ENCODE data around the gene MAN2A2. TPM values are rescaled to one million over a fixed set of nuclear protein-coding genes. Genes with fewer than 3 reads are reported as not detected.

Gene MAN2A2
- total and polyA plus RNA-seq, 2 experiments from 2014 or later, result 11.2 to 32.7 TPM

- WGBS (ENCODE audit: low lambda C conversion rate, missing lambda C conversion rate), result 95% methylated on average over 7 of the region's 7 CpGs
- H3K36me3 ChIP-seq (replicated peaks; ENCODE audit: insufficient read depth, low read depth), result no peaks in the 10 kb centered on the region
These were observed 67.2 kb downstream of the MAN2A2 start for GRCh38 chr15:90970274-90970673.

GRCh38 chr15:90972133-90972532, 69.0 kb downstream of the MAN2A2 start:
- H4K20me1 ChIP-seq (ENCODE audit: insufficient read depth, poor library complexity, severe bottlenecking), result no peaks in the 10 kb centered on the region
- no peaks in the 10 kb centered on the region for H3K4me1 ChIP-seq (ENCODE audit: insufficient read depth)
- H3K9me3 ChIP-seq (ENCODE audit: low read depth), result no peaks in the 10 kb centered on the region
- H3K4me3 ChIP-seq, result no peak overlapping the region
- no peaks in the 10 kb centered on the region for H3K36me3 ChIP-seq (replicated peaks; ENCODE audit: insufficient read depth, low read depth)
- no peak for DNase-seq (ENCODE audit: low spot score)
- TF ChIP-seq EZH2phosphoT487 (IDR thresholded peaks at IDR 0.05; ENCODE audit: low read depth, severe bottlenecking, unreplicated experiment), result no peak
- no peak for TF ChIP-seq CTCF (IDR thresholded peaks at IDR 0.05; ENCODE audit: poor library complexity)
- no peak for TF ChIP-seq EZH2 (IDR thresholded peaks at IDR 0.05; ENCODE audit: borderline replicate concordance)
- no peaks in the 10 kb centered on the region for H3K79me2 ChIP-seq
- no peak overlapping the region for H2AFZ ChIP-seq
- over 99% methylated on average over 5 of the region's 5 CpGs for WGBS (ENCODE audit: low lambda C conversion rate, missing lambda C conversion rate)
- H3K27me3 ChIP-seq, result no peaks in the 10 kb centered on the region
- no peak overlapping the region for H3K4me2 ChIP-seq
- no peaks in the 10 kb centered on the region for H3K9me2 ChIP-seq (replicated peaks; ENCODE audit: insufficient read depth)
- H3K27ac ChIP-seq, result no peak overlapping the region

More at GRCh38 chr15:90970274-90970673, 67.2 kb downstream of the MAN2A2 start:
- Histone ChIP-seq H3K79me2 (no peaks in the 10 kb centered on the region), H4K20me1 (ENCODE audit: insufficient read depth, poor library complexity, severe bottlenecking) (no peaks in the 10 kb centered on the region), H3K4me3 (no peak overlapping the region), H2AFZ (no peak overlapping the region), H3K4me1 (ENCODE audit: insufficient read depth) (no peaks in the 10 kb centered on the region), H3K9me3 (ENCODE audit: low read depth) (no peaks in the 10 kb centered on the region), H3K4me2 (no peak overlapping the region), H3K27ac (no peak overlapping the region), H3K27me3 (no peaks in the 10 kb centered on the region), H3K9me2 (replicated peaks; ENCODE audit: insufficient read depth) (no peaks in the 10 kb centered on the region)
- DNase-seq (ENCODE audit: low spot score), result no peak
- no peak for TF ChIP-seq CTCF (IDR thresholded peaks at IDR 0.05; ENCODE audit: poor library complexity)
- no peak for TF ChIP-seq EZH2phosphoT487 (IDR thresholded peaks at IDR 0.05; ENCODE audit: low read depth, severe bottlenecking, unreplicated experiment)

Small RNA genes lying within 50 kb of the gene (small RNA-seq; reads per million reads assigned to genes)
- not detected for gene RN7SL363P

Other genes with a start within 250 kb of the MAN2A2 start
- 3.5 and 4.3 TPM in 2 replicates for gene BLM, start 186.0 kb upstream of the MAN2A2 start, total RNA-seq
- gene BLM, start 186.0 kb upstream of the MAN2A2 start, polyA plus RNA-seq, result 1.7 and 2.9 TPM in 2 replicates
- 62.6 and 67.9 TPM in 2 replicates for gene FURIN, start 34.7 kb upstream of the MAN2A2 start, total RNA-seq
- gene FURIN, start 34.7 kb upstream of the MAN2A2 start, polyA plus RNA-seq, result 84.6 and 98.9 TPM in 2 replicates
- gene FES, start 18.8 kb upstream of the MAN2A2 start, total RNA-seq, result 5.7 and 13.5 TPM in 2 replicates
- 7.3 and 11.0 TPM in 2 replicates for gene FES, start 18.8 kb upstream of the MAN2A2 start, polyA plus RNA-seq
- gene HDDC3, start 29.2 kb downstream of the MAN2A2 start, total RNA-seq, result 15.4 and 17.5 TPM in 2 replicates
- gene HDDC3, start 29.2 kb downstream of the MAN2A2 start, polyA plus RNA-seq, result 13.0 and 20.0 TPM in 2 replicates
- gene UNC45A, start 32.0 kb downstream of the MAN2A2 start, total RNA-seq, result 55.2 and 69.8 TPM in 2 replicates
- gene UNC45A, start 32.0 kb downstream of the MAN2A2 start, polyA plus RNA-seq, result 55.3 and 63.3 TPM in 2 replicates
- gene RCCD1, start 51.6 kb downstream of the MAN2A2 start, total RNA-seq, result 5.3 and 9.5 TPM in 2 replicates
- 9.4 and 11.2 TPM in 2 replicates for gene RCCD1, start 51.6 kb downstream of the MAN2A2 start, polyA plus RNA-seq
- 29.2 and 35.8 TPM in 2 replicates for gene PRC1, start 91.2 kb downstream of the MAN2A2 start, total RNA-seq
- gene PRC1, start 91.2 kb downstream of the MAN2A2 start, polyA plus RNA-seq, result 21.5 and 29.8 TPM in 2 replicates
- gene VPS33B, start 119.3 kb downstream of the MAN2A2 start, total RNA-seq, result 8.0 and 11.7 TPM in 2 replicates
- gene VPS33B, start 119.3 kb downstream of the MAN2A2 start, polyA plus RNA-seq, result 7.8 and 10.4 TPM in 2 replicates
- 0.56 and 2.2 TPM in 2 replicates for gene SV2B, start 197.0 kb downstream of the MAN2A2 start, total RNA-seq
- 0.17 TPM in 1 of 2 replicates, not detected in the other for gene SV2B, start 197.0 kb downstream of the MAN2A2 start, polyA plus RNA-seq

Measured in hepatocyte (in vitro differentiated cells).